BJ (cell line): ENCODE measurements around the gene GALNT11. TPM values are rescaled to one million over a fixed set of nuclear protein-coding genes. Genes with fewer than 3 reads are reported as not detected.
"Not testable (repeated sequence)": the region's sequence is repeated elsewhere in the genome, so short reads cannot be mapped to it uniquely, and the experiment has no call there.

Experiments used
- CTCF ChIA-PET: fragments of 350-600 bp; formaldehyde crosslinking; extraction: SDS; loops from one replicate; lab custom pipeline; 2021; ENCODE audit warnings: antibody characterized with exemption, inconsistent platforms; lab: Yijun Ruan, JAX
- POLR2A ChIA-PET: fragments of 300-600 bp; sonication (Branson Sonifier 250); formaldehyde crosslinking; extraction: SDS; loops from one replicate; lab custom pipeline; 2021; ENCODE audit warnings: antibody characterized with exemption; lab: Charles Lee
- DNase-seq: peaks from one replicate; pipeline ENCODE4 v3.0.0-alpha.2; 2011; ENCODE audit warnings: low read depth
- H3K27me3 ChIP-seq: 2 replicates; pipeline ENCODE4 v1.6.0; 2011; ENCODE audit warnings: low read length; ENCODE audit not compliant: control insufficient read depth, insufficient read depth
- H3K36me3 ChIP-seq: 2 replicates; pipeline ENCODE4 v1.5.1; 2011; ENCODE audit warnings: low read length; ENCODE audit not compliant: control insufficient read depth, insufficient read depth
- H3K4me3 ChIP-seq: 2 replicates; pipeline ENCODE4 v1.5.1; 2011; ENCODE audit warnings: low read depth, mild to moderate bottlenecking, control low read depth, low read length
- polyA plus RNA-seq: library from polyadenylated mRNA; depleted of rRNA; stranded (reverse); fragments of >200 nt; gene quantifications from 2 replicates; pipeline ENCODE4 v1.2.3, GENCODE V29; 2011
- TF ChIP-seq, protein P1 (sequence below): IDR thresholded peaks from 2 replicates; pipeline ENCODE4 v1.5.1; 2011; ENCODE audit warnings: low read depth, mild to moderate bottlenecking, control low read depth, inconsistent platforms, low read length, moderate library complexity; ENCODE audit not compliant: insufficient read depth

The GALNT11 gene
- polyA plus RNA-seq, 1 experiment: 18.7 TPM

DNA sequence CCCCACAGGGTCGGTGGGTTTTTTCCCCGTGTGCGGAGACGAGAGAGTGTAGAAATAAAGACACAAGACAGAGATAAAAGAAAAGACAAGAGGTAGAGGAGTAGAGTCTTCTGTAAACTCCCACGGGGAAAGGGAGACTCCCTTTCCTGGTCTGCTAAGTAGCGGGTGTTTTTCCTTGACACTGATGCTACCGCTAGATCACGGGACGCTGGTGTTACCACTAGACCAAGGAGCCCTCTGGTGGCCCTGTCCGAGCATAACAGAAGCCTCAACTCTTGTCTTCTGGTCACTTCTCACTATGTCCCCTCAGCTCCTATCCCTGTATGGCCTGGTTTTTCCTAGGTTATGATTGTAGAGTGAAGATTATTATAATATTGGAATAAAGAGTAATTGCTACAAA lies 4.6 kb downstream of the GALNT11 start:
- POLR2A ChIA-PET, H3K4me3 ChIP-seq, H3K27me3 ChIP-seq, DNase-seq, CTCF ChIA-PET, H3K36me3 ChIP-seq: not testable (repeated sequence)
- TF ChIP-seq, protein P1, sequence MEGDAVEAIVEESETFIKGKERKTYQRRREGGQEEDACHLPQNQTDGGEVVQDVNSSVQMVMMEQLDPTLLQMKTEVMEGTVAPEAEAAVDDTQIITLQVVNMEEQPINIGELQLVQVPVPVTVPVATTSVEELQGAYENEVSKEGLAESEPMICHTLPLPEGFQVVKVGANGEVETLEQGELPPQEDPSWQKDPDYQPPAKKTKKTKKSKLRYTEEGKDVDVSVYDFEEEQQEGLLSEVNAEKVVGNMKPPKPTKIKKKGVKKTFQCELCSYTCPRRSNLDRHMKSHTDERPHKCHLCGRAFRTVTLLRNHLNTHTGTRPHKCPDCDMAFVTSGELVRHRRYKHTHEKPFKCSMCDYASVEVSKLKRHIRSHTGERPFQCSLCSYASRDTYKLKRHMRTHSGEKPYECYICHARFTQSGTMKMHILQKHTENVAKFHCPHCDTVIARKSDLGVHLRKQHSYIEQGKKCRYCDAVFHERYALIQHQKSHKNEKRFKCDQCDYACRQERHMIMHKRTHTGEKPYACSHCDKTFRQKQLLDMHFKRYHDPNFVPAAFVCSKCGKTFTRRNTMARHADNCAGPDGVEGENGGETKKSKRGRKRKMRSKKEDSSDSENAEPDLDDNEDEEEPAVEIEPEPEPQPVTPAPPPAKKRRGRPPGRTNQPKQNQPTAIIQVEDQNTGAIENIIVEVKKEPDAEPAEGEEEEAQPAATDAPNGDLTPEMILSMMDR: peak; percentile 29; the same call in 1 of the 2 replicates

DNA sequence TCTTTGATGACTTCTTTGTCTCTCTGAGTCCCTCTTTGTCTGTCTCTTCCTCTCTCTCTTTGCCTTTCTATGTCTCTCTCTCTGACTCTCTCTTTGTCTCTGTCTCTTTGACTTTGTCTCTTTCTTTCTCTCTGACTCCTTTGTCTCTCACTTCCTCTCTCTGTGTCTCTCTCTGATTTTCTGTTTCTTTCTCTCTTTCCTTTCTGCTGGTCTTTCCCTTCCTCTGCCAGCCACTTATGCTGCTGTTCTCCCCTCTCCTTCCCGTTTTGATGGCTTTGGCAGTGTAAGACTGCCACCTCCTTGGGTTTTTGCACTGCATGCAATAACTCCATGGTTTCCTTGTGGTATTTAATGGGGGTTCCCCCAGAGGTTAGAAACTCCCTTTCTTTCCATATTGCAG lies 5.2 kb downstream of the GALNT11 start:
- CTCF ChIA-PET, POLR2A ChIA-PET, H3K4me3 ChIP-seq, H3K27me3 ChIP-seq, H3K36me3 ChIP-seq, DNase-seq: not testable (repeated sequence)

DNA sequence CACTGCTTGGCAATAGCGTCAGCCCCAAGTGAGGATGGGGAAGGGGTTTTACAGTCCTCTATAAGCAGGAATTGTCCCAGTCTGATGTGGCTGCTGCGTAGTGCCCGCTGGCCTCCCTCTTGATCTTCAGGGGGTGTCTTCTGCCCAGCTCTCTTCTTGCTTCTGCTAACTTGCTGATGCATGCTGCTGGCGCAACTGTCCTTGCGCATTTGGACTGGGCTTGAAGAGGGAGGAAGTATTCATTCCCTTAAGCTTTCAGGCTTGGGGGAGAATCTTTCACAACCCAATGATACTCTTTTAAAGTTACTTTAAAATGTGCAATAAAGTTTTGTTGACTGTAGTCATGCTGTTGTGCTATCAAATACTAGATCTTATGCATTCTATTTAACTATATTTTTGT lies 10.3 kb downstream of the GALNT11 start:
- H3K4me3 ChIP-seq: no peak overlapping the region
- TF ChIP-seq, protein P1: no peak
- no peak for DNase-seq
- ChIA-PET POLR2A (no interaction called here), CTCF (interaction anchor here (0.8 to 1.3 kb wide), 2 partner anchors 11 to 113 kb away, joined by 3 read pairs; no protein-coding TSS in a partner anchor)
- H3K36me3 ChIP-seq: no peaks in the 10 kb centered on the region
- no peaks in the 10 kb centered on the region for H3K27me3 ChIP-seq

DNA sequence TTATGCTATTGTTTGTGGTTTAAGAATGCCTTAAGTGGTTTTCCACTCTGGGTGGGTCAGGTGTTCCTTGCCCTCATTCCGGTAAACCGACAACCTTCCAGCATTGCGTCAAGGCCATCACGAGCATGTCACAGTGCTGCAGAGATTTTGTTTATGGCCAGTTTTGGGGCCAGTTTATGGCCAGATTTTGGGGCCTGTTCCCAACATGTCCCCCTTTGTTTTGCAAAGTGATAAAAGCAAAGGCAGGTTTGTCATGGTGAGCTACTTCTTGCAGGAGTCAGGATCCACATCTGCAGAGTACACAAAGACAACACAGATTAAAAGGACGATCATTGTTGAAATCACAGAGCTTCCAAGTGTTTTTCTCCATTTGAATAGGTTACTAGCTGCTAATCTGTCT lies 12.9 kb downstream of the GALNT11 start:
- DNase-seq, H3K36me3 ChIP-seq, H3K27me3 ChIP-seq, H3K4me3 ChIP-seq, POLR2A ChIA-PET: not testable (repeated sequence)
- CTCF ChIA-PET: interaction anchor here (1.3 kb wide), 1 partner anchor 13 kb away, joined by 4 read pairs; the partner anchor contains the start of gene GALNT11

DNA sequence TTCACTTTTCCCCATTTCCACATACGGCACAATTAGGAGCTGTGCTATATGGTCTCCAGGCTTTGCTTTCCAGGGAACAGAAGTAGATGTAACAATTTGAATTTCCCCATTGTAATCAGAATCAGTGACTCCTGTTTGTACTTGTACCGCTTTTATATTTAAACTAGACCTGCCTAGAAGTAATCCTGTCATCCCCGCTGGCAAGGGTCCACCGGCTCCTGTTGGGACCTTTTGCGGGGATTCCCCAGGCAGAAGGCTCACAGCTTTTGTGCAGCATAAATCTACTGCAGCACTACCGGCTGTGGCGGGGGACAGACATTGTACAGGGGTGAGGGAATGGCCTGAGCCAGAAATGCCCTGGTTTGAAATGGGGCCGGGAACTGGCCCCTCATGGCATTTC lies 17.6 kb downstream of the GALNT11 start:
- H3K36me3 ChIP-seq, DNase-seq, H3K27me3 ChIP-seq, POLR2A ChIA-PET, H3K4me3 ChIP-seq: not testable (repeated sequence)
- CTCF ChIA-PET: interaction anchor here (1.3 kb wide), 1 partner anchor 11 kb away, joined by 3 read pairs; no protein-coding TSS in a partner anchor

DNA sequence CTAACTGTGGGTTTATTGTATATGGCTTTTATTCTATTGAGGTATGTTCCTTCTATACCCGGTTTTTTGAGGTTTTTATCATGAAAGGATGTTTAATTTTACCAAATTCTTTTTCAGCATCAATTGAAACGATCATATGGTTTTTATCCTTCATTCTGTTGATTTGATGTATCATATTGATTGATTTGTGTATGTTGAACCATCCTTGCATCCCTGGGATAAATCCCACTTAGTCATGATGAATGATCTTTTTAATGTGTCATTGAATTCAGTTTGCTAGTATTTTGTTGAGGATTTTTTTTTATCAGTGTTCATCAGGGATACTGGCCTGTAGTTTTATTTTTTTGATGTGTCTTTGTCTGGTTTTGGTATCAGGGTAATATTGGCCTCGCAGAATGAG lies 19.4 kb downstream of the GALNT11 start:
- CTCF ChIA-PET, H3K36me3 ChIP-seq, POLR2A ChIA-PET, H3K27me3 ChIP-seq, H3K4me3 ChIP-seq, DNase-seq: not testable (repeated sequence)

DNA sequence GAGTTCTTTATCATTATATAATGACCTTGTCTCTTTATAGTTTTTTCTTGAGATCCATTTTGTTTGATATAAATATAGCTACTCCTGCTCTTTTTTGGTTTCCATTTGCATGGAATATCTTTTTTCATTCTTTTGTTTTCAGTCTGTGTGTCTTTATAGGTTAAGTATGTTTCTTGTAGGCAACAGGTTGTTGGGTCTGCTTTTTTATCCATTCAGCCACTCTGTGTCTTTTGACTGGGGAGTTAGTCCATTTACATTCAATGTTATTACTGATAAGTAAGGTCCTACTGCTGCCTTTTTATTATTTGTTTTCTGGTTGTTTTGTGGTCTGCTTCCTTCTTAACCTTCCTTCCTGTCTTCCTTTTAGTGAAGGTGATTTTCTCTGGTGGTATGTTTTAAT lies 21.1 kb downstream of the GALNT11 start:
- ChIA-PET POLR2A (no interaction called here), CTCF (no interaction called here)

More for the DNA sequence above, 21.1 kb downstream of the GALNT11 start:
- TF ChIP-seq, protein P1: no peak
- Histone ChIP-seq H3K27me3 (no peaks in the 10 kb centered on the region), H3K4me3 (no peak overlapping the region), H3K36me3 (no peaks in the 10 kb centered on the region)
- DNase-seq: no peak
